HG03520 (cell line): ENCODE measurements around the gene COL20A1.

Source experiments
- ATAC-seq: cut with Tn5 transposase; IDR thresholded peaks from one replicate; pipeline ENCODE4 v1.9.1; 2021; ENCODE audit warnings: mild to moderate bottlenecking, moderate library complexity; ENCODE audit not compliant: unreplicated experiment

The COL20A1 gene

DNA sequence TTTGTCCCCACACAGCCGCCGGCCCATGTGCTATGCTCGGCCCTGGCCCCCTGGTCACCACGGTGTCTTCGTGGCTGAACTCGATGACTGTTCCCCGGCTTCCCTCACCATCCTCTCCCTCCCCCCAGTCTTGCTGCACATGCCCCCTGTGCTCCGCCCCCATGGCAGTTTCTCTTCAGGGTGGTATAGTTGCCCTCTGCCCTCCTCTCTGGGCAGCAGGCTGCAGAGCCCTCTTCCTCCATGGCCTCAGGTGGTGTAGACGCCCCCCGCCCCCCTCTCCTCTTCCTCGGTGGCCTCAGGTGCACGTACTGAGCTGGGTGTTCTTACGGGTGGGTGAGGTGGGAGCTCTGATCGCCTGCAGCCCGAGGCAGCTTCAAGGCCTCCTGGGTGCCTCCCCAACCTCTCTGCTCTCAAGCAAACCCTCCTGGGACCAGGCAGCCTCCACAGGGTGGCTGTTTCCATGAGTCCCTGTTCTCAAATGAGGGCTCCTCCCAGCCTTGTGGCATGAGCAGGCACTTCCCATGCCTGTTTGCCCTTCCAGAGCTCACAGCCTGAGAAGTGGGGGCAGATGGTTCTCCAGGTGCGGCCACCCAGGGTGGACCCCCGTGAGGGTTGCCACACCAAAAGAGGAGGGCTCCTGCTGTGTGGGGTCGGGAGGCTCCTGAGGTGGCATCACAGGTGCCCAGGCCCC is 24.8 kb downstream of the COL20A1 start:
- no peak for ATAC-seq

DNA sequence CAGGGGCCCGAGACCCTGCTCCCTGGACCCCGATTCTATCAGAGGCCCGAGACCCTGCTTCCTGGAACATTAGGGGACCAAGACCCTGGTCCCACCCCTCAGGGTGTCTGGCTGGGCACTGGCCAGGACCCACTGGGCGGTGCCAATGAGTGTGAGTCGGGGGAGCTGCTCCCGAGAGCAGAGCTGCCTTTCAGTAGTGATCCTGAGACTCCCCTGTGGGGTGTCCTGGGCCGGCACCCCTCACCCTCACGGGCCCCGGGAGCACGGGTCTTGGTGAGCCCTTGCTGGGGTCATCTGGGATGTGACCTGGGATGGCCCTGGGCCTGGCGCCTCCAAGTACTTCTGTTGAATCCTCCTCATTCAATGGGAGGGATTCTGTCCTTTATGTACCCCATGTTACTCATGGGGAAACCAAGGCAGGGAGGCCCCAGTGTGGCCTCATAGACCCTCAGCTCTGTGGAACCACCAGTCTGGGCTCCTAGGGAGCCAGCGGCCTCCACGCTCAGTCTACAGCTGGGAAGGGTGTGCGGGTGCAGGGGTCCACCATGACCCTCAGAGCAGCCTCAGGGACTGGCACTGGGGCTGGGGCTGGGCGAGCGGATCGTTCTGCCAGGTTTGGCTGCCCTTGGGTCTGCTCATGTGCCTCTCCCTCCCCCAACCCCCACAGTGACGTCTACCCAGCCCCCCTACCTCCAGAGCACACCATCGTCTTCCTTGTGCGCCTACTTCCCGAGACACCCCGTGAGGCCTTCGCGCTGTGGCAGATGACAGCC is 25.6 kb downstream of the COL20A1 start:
- no peak for ATAC-seq

DNA sequence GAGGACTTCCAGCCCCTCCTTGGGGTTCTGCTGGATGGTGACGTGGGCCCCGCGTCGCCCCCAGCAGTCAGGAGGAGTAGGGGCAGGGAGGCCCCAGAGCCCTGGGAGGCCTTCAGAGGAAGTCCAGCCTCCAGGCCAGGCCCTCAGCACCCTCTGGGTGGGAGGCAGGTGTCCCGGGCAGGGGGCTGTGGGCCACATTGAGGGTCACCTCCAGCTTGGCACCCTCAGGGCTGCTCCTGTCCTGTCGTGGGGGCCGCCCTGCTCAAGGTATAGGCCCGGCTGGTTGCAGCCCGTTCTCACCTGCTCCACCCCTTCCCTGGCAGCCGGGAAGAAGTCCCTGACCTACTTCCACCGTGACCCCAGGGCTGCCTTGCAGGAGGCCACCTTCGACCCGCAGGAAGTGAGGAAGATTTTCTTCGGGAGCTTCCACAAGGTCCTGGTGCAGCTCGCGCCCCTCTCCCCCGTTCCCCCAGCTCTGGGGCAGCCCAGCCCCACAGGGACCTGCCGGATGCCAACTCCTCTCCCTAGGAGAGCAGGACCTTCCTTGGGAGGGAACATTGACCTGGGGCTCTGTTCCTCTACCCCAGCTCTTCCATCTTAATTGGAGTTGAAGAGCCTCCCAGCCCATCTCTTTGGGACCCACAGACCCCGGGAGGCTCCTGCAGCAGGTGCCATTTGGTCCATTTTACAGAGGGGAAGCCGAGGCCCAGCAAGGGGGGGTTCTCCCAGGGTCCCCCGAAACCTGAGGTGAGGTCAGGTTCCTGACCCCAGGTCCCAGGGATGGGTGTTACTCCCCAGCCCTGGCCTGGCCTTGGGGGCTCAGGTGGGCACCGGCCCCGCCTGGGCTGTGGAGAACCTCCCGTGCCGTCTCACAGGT is 26.4 kb downstream of the COL20A1 start:
- ATAC-seq = no peak

DNA sequence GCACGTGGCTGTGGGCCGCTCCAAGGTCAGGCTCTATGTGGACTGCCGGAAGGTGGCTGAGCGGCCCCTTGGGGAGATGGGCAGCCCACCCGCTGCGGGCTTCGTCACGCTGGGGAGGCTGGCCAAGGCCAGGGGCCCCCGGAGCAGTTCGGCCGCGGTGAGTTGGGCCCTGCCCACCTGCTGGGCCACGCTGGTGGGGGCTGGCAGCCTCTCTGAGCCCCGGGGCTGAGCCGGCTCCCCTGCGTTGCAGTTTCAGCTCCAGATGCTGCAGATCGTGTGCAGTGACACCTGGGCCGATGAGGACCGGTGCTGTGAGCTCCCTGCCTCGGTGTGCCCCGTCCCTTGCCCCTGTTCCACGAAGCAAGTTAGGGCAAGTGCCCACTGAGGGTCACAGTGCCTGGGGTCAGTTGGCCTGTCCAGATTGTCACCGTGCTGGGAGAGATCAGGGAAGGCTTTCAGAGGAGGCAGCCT is 27.1 kb downstream of the COL20A1 start:
- ATAC-seq = no peak

DNA sequence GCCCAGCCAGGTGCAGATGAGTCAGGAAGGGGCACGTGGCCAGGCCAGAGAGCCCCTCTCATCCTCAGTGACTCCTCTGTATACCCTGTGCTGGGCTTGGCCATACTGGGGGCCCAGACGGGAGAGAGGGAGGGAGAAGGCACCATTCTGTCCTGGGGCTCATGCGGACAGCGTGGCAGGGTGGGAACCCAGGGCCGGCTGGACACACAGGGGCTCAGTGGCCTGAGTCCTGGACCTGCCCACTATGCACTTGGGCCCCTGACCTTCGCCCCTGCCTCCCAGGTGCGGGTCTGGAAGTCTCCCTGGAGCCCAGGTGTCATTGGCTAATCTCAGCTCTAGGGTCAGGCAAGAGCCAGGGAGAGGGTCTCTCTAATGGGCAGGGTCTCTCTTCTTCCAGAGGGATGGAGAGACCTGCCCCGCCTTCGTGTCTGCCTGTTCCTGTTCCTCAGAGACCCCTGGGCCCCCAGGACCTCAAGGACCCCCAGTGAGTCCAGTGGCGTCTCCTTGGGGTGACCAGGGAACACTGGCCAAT is 27.7 kb downstream of the COL20A1 start:
- no peak for ATAC-seq

DNA sequence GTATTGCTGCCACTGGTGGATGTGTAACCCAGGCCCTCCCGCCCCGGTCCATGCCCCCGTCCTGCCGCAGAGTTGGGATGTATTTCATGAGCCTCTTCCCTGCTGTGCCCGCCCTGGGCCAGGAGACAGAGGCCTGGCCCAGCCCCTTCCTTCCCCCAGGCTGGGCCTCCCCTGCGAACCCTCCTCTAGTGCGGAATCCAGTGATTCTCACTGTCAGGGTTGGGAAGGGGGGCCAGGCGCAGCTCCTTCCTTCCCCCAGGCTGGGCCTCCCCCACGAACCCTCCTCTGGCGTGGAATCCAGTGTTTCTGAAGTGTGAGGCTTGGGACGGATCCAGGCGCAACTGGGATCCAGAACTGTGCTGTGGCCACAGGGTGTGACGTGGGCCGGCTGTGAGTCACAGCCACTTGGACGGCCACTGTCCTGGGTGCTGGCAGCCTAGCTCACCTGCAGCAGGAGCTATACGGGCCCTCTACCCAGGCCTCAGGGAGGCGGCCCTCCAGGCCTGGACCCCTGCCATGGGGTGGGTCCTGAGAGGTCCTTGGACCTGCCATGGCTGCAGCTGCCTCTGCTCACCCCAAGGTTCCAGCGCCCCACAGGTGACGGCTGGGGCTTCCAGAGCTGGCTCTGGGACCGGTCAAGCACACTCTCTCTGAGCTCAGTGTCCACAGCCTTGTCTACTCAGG is 28.3 kb downstream of the COL20A1 start:
- ATAC-seq = no peak

DNA sequence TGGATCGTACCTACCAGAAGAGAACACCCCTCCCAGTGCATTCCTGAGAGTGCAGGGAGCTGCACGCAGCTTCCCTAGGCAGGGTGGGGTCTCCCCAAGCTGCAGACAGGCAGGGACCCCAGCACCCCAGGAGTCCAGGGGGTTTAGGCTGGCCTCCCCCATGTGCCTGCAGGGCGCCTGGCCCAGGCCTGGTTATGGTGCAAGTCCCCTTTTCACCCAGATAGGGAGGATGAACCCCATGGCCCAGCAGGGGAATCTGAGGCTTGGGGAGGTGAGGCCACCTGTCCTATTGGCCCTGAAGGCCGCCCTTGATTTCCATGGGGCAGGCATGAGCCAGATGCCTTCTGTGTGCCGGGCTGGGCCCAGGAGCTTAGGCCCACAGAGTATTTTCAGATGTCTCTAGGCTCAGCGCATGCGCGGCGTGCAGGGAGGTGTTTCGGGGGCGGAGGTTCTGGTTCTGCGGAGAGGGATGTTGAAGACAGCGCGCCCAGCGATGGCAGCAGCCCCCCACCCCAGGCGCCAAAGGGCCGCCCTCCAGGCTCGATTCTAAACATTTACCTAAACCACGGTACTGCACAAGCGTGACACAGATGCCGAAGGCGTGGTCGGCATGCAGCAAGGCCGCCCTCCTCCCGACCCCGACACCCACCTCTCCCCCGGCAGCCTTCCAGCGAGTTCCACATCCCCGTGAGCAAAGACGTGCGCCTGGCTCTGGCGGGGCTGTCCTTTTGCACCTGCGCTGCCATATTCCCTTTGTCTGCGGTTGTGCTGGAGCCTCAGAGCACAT is 29.4 kb downstream of the COL20A1 start:
- no peak for ATAC-seq

DNA sequence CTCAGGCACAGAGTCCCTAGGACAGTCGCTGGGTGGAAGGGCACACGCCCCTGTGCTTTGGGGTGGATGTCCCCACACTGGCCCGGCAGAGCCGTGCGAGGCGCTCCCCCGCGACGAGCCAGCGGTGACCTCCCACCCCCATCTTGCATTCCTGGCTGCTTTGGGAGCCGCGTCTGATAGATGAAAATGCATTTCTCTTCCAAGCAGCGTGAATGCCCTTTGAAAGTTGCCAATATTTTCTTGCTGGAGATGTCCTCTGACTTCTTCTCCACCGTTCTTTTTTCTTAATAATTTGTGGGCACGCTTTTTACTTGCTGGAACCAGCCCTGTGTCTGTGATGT is 29.9 kb downstream of the COL20A1 start:
- ATAC-seq = no peak

DNA sequence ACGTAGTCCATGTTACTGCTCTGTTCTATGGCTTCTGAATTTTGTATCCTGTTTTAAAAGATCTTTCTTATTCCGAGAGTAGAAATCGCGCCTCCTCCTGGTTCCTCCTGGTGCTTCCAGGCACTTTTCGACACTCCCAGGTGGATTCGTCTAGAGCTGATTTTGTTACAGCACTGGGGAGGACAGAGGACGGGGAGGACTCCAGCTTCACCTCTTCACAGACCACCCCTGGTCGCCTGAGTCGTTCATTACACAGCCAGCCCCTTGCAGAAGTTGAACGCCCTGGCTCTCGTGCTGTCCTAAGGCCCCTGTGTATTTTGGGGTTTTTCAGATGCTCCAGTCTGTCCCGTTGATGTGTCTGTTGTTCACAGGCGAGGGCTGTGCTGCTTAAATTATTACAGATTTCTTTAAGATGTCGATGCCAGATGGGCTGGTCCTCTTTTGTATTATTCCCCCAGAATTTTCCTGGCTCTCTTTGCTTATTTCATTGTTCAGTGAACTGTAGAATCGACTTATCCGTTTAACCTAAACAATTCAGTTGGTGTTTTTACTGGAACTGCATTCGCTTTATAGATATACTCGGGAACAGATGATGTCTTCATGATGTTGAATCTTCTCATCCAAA is 30.5 kb downstream of the COL20A1 start:
- ATAC-seq = no peak

DNA sequence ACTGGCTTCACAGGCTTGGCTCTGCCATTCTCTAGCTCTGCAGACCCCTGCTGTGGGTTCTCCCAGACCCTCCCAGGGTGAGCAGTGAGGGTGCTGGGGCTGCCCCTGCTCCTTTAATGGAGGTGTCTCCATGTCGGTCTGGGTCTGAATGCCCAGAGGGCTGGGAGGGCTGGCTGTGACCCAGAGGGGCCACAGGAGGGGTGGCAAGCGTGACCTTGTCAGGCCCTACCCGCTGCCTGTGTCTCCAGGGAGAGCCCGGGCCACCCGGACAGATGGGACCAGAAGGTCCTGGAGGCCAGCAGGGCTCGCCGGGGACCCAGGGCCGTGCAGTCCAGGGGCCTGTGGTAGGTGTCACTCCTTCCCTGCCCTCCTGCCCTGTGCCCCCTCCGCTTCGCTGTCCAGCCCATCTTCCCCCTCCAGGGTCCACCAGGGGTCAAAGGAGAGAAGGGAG is 32.1 kb downstream of the COL20A1 start:
- ATAC-seq = no peak

DNA sequence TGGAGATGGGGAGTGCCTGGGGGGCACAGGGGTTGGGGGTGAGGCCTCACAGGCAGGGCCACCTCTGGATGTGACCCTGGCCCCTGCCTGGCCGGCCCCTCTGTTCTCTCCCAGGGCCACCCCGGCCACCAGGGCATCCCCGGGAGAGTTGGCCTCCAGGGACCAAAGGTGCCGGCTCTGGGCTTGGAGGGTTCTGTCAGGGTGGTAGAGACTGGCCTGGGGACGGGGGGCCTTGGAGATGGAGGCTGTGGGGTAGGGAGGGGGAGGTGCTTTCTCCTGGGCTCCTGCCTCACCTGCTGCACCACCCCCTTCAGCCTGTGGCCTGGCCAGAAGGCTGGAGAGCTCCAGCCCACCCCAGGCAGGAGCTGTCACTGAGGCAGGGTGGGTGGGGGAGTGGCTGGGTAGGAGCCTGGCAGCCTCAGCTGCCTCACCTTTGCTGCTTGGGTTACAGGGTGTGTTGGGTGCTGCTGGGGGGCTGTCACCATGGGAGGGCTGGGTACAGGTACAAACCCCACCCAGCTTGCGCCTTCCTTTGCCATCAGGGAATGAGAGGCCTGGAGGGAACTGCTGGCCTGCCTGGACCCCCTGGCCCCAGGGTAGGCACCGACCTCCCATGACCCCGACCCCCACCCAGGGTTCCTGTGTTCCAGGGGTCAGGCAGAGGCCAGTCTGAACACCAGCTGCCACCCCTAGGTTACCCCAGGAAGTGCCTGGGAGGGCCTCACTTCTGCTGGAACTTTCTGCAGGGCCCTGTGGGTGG is 32.7 kb downstream of the COL20A1 start:
- ATAC-seq = no peak

DNA sequence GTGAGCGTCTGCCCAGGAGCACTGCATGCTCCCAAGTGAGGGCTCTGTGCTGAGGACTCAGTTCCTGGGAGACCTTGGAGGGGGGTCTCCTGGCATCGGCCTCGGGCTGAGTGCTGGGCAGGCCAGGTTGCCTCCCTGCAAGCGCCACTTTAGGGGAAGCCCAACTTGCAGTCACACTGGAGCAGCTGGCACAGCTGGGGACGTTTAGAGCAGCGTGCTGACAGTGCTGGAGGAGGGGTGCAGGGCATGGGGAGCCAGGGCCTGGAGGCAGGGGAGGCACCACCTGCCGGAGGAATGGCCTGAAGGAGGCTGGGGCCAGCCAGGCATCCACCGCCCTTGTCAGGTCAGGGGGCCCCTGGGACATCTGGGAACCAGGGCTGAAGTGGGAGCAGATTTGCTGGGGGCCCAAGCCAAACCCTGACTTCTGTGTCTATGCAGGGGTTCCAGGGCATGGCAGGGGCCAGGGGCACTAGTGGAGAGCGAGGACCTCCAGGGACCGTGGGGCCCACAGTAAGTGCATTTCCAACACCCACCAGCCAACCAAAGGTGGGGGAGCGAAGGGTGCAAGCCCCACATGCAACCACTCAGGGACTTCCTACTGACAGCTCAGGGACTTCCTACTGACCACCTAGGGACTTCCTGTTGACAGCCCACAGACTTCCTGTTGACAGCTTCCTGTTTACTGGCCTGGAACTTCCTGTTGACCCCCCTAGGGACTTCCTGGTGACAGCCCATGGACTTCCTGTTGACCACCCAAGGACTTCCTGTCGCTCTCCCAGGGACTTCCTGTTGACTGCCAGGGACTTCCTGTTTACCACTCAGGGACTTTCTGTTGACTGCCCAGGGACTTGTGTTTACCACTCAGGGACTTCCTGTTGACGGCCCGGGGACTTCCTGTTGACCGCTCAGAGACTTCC is 33.6 kb downstream of the COL20A1 start:
- no peak for ATAC-seq

DNA sequence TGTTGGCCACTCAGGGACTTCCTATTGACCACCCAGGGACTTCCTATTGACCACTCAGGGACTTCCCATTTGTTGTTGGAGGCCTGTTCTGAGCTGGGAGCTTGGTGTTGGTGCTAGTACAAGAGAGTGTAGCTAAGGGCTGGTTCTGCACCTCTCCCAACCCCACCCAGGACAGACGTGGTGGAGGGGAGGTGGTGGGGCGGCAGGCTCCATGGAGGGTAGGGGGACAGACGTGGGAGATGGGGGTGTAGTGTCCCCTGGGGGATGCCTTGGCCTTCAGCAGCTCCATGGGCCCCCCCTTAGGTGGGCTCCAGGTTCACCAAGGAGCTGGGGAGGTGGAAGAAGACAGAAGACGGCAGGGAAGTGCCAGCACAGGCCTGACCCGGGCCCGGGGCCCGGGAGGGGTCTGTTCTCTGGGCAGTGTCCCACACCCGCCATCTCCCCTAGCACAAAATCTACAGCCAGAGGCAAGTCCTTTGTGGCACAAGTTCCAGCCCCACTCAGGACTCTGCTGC is 34.3 kb downstream of the COL20A1 start:
- no peak for ATAC-seq

DNA sequence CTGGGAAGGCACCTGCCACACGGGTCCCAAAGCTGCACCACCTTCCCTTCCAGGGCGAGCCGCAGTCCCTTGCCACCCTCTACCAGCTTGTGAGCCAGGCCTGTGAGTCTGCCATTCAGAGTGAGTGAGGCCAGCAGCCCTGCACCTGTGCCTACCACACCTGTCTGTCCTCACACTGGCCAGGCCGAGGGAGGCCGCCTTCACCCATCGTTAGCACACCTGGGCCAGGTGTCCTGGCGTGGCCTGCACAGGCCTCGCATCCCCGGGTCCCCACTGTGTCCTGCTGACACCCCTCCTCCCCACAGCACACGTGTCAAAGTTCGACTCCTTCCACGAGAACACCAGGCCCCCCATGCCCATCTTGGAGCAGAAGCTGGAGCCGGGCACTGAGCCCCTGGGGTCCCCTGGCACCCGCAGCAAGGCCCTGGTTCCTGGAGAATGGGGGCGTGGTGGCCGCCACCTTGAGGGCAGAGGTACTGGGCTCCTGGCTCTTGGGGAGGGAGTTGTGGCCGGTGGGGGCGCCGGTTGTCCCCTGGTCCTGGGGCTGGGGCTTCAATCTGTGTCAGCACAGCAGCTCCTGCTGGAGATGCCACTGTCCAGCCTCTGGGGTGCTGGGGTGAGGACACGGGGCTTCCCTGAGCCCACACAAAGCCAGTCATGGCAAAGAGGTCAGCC is 35.2 kb downstream of the COL20A1 start:
- ATAC-seq = no peak

DNA sequence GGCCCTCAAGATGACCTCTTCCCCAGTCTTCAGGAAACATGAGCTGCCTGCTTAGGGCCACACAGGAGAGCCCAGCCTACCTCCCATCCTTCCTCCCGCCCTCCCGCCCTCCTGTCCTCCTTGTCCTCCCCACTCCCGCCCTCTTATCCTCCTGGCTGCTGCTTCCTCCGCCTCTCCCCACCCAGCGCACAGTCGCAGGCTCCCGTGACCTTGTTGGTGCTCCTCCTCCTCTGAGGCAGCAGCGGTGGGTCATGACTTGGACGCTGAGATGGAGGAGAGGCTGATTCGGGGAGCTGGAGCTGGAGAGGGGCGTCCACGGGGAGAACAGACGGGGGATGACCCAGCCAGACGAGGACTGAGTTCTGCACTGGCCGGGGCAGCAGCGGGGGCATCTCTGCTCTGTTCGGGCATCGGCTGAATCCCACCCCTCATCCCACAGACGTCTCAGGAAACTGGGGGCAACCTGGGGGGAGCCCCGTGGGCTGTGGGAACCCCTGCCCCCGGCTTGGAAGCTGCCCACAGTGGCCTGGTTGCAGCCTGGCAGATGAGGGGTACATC is 35.8 kb downstream of the COL20A1 start:
- no peak for ATAC-seq

DNA sequence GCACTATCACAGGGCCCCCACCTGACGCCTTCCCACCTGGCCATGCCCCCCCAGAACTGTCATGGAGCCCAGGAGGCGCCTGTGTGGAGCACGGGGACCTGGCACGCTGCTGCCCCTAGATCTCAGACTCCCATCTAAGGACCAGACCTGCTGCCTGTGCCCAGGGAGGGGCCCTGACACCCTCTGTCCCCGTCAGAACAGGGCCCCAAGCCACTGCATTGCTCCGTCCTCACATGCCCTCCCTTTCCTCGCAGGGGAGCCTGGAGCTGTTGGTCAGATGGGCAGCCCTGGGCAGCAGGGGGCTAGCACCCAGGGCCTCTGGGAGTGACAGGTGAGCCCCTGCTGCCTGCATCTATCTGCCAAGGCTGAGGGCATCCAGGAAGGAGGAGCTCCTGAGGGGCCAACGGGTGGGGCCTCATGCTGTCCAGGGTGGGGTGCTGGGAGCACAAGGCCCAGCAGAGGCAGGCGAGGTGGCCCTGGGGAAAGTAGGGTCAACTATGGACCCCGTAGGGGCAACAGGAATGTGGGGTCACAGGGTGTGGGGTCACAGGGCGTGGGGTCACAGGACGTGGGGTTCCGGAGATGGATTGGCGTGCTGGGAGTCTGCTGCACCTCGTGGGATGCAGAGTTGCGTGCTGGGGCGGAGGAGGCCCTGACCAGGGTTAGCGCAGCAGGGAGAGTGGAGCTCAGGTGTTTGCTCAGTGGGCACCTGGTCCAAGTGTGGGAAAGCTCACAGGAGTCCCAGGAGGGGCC is 36.5 kb downstream of the COL20A1 start:
- no peak for ATAC-seq
